ENCODE measurements around the gene SPOPL.
"Not testable (repeated sequence)": the region's sequence is repeated elsewhere in the genome, so short reads cannot be mapped to it uniquely, and the experiment has no call there.

DNA sequence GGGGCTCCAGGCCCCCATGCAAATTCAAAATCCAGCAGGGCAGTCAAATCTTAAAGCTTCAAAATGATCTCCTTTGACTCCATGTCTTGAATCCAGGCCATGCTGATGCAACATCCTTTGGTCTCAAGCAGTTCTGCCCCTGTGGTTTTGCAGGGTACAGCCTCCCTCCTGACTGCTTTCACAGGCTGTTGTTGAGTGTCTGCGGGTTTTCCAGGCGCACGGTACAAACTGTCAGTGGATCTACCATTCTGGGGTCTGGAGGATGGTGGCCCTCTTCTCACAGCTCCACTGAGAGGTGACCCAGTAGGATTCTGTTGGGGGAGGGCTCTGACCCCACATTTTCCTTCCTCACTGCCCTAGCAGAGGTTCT is 22.1 kb downstream of the SPOPL start:
- not testable (repeated sequence) for TF ChIP-seq NRF1 (IDR thresholded peaks at IDR 0.05; ENCODE audit: low read depth, low read length); JUND (IDR thresholded peaks at IDR 0.05); FOXM1 (IDR thresholded peaks at IDR 0.05; ENCODE audit: low read depth); SIN3A (IDR thresholded peaks at IDR 0.05; ENCODE audit: borderline replicate concordance, low read depth, low read length); TAF1 (IDR thresholded peaks at IDR 0.05; ENCODE audit: borderline replicate concordance, low read depth, low read length); EP300 (IDR thresholded peaks at IDR 0.05; ENCODE audit: borderline replicate concordance in 1 of 2, low read depth in 1 of 2, low read length in 1 of 2)
- TF ChIP-seq, protein P1, sequence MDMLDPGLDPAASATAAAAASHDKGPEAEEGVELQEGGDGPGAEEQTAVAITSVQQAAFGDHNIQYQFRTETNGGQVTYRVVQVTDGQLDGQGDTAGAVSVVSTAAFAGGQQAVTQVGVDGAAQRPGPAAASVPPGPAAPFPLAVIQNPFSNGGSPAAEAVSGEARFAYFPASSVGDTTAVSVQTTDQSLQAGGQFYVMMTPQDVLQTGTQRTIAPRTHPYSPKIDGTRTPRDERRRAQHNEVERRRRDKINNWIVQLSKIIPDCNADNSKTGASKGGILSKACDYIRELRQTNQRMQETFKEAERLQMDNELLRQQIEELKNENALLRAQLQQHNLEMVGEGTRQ (IDR thresholded peaks at IDR 0.05; ENCODE audit: borderline replicate concordance, low read depth, low read length) = not testable (repeated sequence)
- TF ChIP-seq, protein P2, sequence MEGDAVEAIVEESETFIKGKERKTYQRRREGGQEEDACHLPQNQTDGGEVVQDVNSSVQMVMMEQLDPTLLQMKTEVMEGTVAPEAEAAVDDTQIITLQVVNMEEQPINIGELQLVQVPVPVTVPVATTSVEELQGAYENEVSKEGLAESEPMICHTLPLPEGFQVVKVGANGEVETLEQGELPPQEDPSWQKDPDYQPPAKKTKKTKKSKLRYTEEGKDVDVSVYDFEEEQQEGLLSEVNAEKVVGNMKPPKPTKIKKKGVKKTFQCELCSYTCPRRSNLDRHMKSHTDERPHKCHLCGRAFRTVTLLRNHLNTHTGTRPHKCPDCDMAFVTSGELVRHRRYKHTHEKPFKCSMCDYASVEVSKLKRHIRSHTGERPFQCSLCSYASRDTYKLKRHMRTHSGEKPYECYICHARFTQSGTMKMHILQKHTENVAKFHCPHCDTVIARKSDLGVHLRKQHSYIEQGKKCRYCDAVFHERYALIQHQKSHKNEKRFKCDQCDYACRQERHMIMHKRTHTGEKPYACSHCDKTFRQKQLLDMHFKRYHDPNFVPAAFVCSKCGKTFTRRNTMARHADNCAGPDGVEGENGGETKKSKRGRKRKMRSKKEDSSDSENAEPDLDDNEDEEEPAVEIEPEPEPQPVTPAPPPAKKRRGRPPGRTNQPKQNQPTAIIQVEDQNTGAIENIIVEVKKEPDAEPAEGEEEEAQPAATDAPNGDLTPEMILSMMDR (IDR thresholded peaks at IDR 0.05) = not testable (repeated sequence)

Measured in SK-N-SH (cell line).